Lower lobe of right lung (tissue), 2 donors: ENCODE data around the gene MPIG6B. TPM values are rescaled to one million over a fixed set of nuclear protein-coding genes. Genes with fewer than 3 reads are reported as not detected.

Experiments
- ATAC-seq, 2 donors: fragments of 200-7000 bp; cut with Tn5 transposase; one replicate each; pipeline ENCODE4 v1.9.1; 2020 to 2022; ENCODE audit warnings: mild to moderate bottlenecking in 2 of 2, moderate library complexity in 2 of 2
- DNase-seq: peaks from one replicate; pipeline ENCODE4 v3.0.0-alpha.2; 2020
- H3K27ac ChIP-seq: fragments of 200-600 bp; one replicate; pipeline ENCODE4 v1.8.0; 2022
- H3K27me3 ChIP-seq: fragments of 200-600 bp; one replicate; pipeline ENCODE4 v1.8.0; 2022; ENCODE audit warnings: low read depth
- H3K36me3 ChIP-seq: fragments of 200-600 bp; one replicate; pipeline ENCODE4 v1.8.0; 2022; ENCODE audit warnings: mild to moderate bottlenecking
- H3K4me1 ChIP-seq: fragments of 200-600 bp; one replicate; pipeline ENCODE4 v1.8.0; 2022
- H3K4me3 ChIP-seq: fragments of 200-600 bp; one replicate; pipeline ENCODE4 v1.8.0; 2022; ENCODE audit warnings: mild to moderate bottlenecking
- H3K9me3 ChIP-seq: fragments of 200-600 bp; one replicate; pipeline ENCODE4 v1.8.0; 2022
- CTCF ChIP-seq: fragments of 200-600 bp; IDR thresholded peaks from one replicate; pipeline ENCODE4 v1.8.0; 2022; ENCODE audit warnings: antibody characterized with exemption, mild to moderate bottlenecking
- intact Hi-C: fragments of 100-400 bp; cut with DNase I; formaldehyde crosslinking; loops from one replicate; pipeline ENCODE4 v1.11.0; 2022
- total RNA-seq: library from RNA; stranded (reverse); fragmentation: NEBNext Ultra II Directional; extraction: Animal tissue kit (Norgen Biotek cat#: 25700); gene quantifications from one replicate; pipeline ENCODE4 v1.2.1, GENCODE V29; 2021
- donor health status: DM: no; HTN: yes; CAD: no; lungs with severe emphysema.

MPIG6B gene
- total RNA-seq, 1 donor from 2014 or later = 2.6 TPM

DNA sequence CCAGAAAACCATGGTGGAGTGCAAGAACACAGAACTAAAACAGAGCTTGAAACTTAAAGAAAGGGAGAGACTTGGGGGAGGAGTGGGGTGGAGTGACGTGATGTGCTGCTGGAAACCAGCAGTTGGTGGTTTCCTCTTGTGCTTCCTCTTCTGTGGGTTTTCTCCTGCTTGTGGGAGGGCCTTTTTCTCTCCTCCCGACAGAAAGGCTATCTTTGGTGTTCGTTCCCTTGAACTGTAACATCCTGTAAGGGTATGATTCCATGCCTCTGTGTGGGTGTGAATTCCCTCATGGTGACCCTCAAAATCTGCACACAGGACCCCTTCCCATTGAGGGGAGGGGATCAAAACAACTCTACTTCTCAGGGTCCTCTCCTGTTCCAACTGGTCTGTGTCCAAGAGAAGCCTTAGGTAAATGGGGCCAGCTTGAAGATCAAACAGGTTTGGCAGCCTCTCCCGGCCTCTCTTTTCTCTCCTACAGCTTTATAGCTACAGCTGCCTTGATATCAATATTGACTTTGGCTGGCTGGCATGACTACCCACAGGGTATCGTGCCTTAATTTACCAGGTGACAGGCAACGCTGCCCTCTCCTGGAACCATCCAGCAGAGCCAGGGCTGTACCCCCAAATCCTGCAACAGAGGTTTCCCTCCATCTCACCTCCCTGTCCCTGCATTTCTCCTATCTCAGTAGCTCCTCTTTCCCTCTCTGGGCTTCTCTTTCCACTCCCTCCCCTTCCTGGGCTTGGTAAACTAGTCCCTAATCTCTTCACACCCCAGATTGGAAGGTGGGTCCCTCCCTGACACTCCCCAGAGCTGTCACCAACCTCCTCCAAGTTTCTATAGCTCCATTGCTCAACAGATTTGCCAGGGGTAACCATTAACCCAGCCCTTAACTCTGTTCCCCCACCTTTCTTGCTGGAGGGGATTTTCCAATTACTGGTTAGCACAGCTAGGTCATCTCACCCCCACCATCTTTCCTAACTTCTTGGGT is 15.1 kb downstream of the MPIG6B start:
- TF ChIP-seq CTCF = peak; percentile 13
- DNase-seq (peak; percentile 75), ATAC-seq (peak; percentile 11 to 47)
- Histone ChIP-seq H3K4me3 (peak overlapping the region; percentile 86), H3K36me3 (peaks cover 15% of the 10 kb centered on the region), H3K4me1 (peaks cover 55% of the 10 kb centered on the region), H3K27me3 (no peaks in the 10 kb centered on the region), H3K9me3 (no peaks in the 10 kb centered on the region), H3K27ac (peak overlapping the region; percentile 93)
- intact Hi-C loops = loop anchor here (10.0 kb wide), 1 partner anchor 97 kb away; no protein-coding TSS in a partner anchor

GRCh38 chr6:31739639-31740396 is 16.6 kb downstream of the MPIG6B start, which contains the start of gene MSH5:
TSS of gene MSH5 (plus strand) at chr6:31740005. CDS start at chr6:31740467, 462 bp downstream.
- no peaks in the 10 kb centered on the region for H3K9me3 ChIP-seq
- DNase-seq = peak; percentile 98
- H3K36me3 ChIP-seq = peaks cover 4% of the 10 kb centered on the region
- H3K27me3 ChIP-seq = no peaks in the 10 kb centered on the region
- peak within 1 kb of the TSS; percentile 90 for H3K4me3 ChIP-seq
- no peak for TF ChIP-seq CTCF
- peak within 1 kb of the TSS; percentile 93 for H3K27ac ChIP-seq
- peak; percentile 92 to 96 for ATAC-seq
- intact Hi-C loops = loop anchor here (10.0 kb wide), 1 partner anchor 95 kb away; no protein-coding TSS in a partner anchor
- peaks cover 39% of the 10 kb centered on the region for H3K4me1 ChIP-seq

GRCh38 chr6:31740397-31741223 is 17.4 kb downstream of the MPIG6B start:
- DNase-seq (peak; percentile 72), ATAC-seq (peak; percentile 7)
- Histone ChIP-seq H3K36me3 (peaks cover 4% of the 10 kb centered on the region), H3K9me3 (no peaks in the 10 kb centered on the region), H3K4me1 (peaks cover 39% of the 10 kb centered on the region), H3K4me3 (peak overlapping the region; percentile 90), H3K27me3 (no peaks in the 10 kb centered on the region), H3K27ac (peak overlapping the region; percentile 76)
- intact Hi-C loops = no loop called here
- TF ChIP-seq CTCF = no peak

DNA sequence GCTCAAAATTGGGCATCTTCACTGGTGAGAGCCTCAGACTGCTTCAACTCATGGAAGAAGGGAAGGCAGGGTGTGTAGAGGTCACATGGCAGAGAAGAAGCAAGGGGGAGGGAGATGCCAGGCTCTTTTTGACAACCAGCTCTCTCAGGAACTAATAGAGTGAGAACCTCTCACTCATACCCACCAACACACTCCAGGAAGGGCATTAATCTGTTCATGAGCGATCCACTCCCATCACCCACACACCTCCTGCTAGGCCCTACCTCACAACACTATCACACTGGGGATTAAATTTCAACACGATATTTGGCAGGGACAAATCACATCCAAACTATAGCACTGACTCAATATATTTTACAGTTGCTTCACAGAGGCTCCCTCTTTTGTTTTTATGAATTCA is 18.6 kb downstream of the MPIG6B start:
- ATAC-seq = no peak
- intact Hi-C loops = no loop called here

More for the DNA sequence above, 18.6 kb downstream of the MPIG6B start:
- DNase-seq = no peak
- Histone ChIP-seq H3K4me1 (peaks cover 36% of the 10 kb centered on the region), H3K36me3 (peaks cover 4% of the 10 kb centered on the region), H3K27me3 (no peaks in the 10 kb centered on the region), H3K9me3 (no peaks in the 10 kb centered on the region), H3K27ac (no peak overlapping the region), H3K4me3 (no peak overlapping the region)
- TF ChIP-seq CTCF = no peak
